Measurements from ENCODE around the gene CRYBA4. TPM values are rescaled to one million over a fixed set of nuclear protein-coding genes. Genes with fewer than 3 reads are reported as not detected.

The CRYBA4 gene
- total RNA-seq, 3 donors from 2014 or later = not detected

DNA sequence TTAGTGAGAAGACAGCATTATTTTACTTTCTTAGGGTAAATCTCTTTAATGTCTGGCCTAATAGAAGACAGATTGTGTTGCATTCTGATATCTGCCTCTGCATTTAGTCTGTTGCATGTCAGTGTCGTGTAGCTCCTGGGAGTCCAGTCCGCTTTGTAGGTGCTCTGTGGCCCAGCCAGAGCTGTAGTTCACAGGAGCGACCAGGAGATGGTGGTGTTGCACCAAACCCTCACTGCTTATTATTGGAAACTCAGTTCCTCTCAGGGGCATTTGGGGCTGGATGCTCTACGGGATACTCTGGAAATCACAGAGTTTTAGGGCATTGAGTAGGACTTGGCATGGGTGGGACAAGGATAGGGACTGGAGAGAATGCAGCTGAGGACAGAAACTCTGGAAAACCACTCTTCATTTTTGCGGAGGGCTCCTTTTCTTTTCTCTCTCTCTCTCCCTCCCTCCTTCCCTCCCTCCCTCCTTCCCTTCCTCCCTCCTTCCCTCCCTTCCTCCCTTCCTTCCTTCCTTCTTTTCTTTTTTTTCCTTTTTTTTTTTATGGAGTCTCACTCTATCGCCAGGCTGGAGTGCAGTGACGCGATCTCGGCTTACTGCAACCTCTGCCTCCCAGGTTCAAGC is 57.4 kb downstream of the CRYBA4 start:
- peaks cover 2% of the 10 kb centered on the region for H3K4me1 ChIP-seq (ENCODE audit: low read depth)
- intact Hi-C loops (cut with DNase I, micrococcal nuclease) = no loop called here
- H3K36me3 ChIP-seq (ENCODE audit: low read depth) = no peaks in the 10 kb centered on the region
- H3K4me3 ChIP-seq = no peak overlapping the region
- TF ChIP-seq, protein P1, sequence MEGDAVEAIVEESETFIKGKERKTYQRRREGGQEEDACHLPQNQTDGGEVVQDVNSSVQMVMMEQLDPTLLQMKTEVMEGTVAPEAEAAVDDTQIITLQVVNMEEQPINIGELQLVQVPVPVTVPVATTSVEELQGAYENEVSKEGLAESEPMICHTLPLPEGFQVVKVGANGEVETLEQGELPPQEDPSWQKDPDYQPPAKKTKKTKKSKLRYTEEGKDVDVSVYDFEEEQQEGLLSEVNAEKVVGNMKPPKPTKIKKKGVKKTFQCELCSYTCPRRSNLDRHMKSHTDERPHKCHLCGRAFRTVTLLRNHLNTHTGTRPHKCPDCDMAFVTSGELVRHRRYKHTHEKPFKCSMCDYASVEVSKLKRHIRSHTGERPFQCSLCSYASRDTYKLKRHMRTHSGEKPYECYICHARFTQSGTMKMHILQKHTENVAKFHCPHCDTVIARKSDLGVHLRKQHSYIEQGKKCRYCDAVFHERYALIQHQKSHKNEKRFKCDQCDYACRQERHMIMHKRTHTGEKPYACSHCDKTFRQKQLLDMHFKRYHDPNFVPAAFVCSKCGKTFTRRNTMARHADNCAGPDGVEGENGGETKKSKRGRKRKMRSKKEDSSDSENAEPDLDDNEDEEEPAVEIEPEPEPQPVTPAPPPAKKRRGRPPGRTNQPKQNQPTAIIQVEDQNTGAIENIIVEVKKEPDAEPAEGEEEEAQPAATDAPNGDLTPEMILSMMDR (IDR thresholded peaks at IDR 0.05) = peak; percentile 86
- peak in 2 of 3 donors; percentile 79 to 82 for DNase-seq
- H3K9me3 ChIP-seq = no peaks in the 10 kb centered on the region
- ATAC-seq = peak; percentile 91

Other genes with a start within 250 kb of the CRYBA4 start
- gene ASPHD2, start 192.7 kb upstream of the CRYBA4 start, total RNA-seq = 1 to 10 TPM; 2.7 to 3.7 (median 3.5) TPM
- 10 to 100 TPM; 28.6 to 29.2 (median 28.9) TPM for gene HPS4, start 138.2 kb upstream of the CRYBA4 start, total RNA-seq
- 10 to 100 TPM; 11.1 to 19.1 (median 11.2) TPM for gene SRRD, start 138.1 kb upstream of the CRYBA4 start, total RNA-seq
- 10 to 100 TPM; 26.2 to 39.1 (median 34.6) TPM for gene TFIP11, start 109.5 kb upstream of the CRYBA4 start, total RNA-seq
- 10 to 100 TPM in 2 of 3 donors, 1 to 10 TPM in 1; 9.2 to 13.9 (median 11.7) TPM for gene TPST2, start 31.8 kb upstream of the CRYBA4 start, total RNA-seq
- gene CRYBB1, start 3.9 kb upstream of the CRYBA4 start, total RNA-seq = 1 to 10 TPM in 1 of 3 donors, not detected in 2; 1.0 TPM
- 1 to 10 TPM; 3.3 to 7.1 (median 3.5) TPM for gene MIAT, start 35.6 kb downstream of the CRYBA4 start, total RNA-seq

Measured in mucosa of descending colon (tissue), 3 donors.